Uterus (tissue), 4 donors: ENCODE measurements around the gene NLN. TPM values are rescaled to one million over a fixed set of nuclear protein-coding genes. Genes with fewer than 3 reads are reported as not detected.
"Not testable (repeated sequence)": the region's sequence is repeated elsewhere in the genome, so short reads cannot be mapped to it uniquely, and the experiment has no call there.

ENCODE experiments used
- DNase-seq, 2 donors: peaks; one replicate each; pipeline ENCODE4 v3.0.0-alpha.2; 2019 to 2020
- H3K27ac ChIP-seq, 2 donors: fragments of 200-600 bp; sonication (generic); 1 replicate in 1 of 2; 2 replicates in 1 of 2; pipeline ENCODE4 v1.5.1; 2016 to 2018
- H3K27me3 ChIP-seq, 2 donors: fragments of 200-600 bp; sonication (generic); one replicate each; pipeline ENCODE4 v1.5.1; 2018 to 2019; ENCODE audit warnings: control low read depth in 1 of 2
- H3K36me3 ChIP-seq, 2 donors: fragments of 200-600 bp; sonication (generic); one replicate each; pipeline ENCODE4 v1.5.1; 2019; ENCODE audit warnings: control low read depth in 1 of 2
- H3K4me1 ChIP-seq, 2 donors: fragments of 200-600 bp; sonication (generic); one replicate each; pipeline ENCODE4 v1.5.1; 2018 to 2019; ENCODE audit warnings: control low read depth in 1 of 2
- H3K4me3 ChIP-seq, 2 donors: fragments of 200-600 bp; sonication (generic); 1 replicate in 1 of 2; 2 replicates in 1 of 2; pipeline ENCODE4 v1.5.1; 2018 to 2019; ENCODE audit warnings: mild to moderate bottlenecking in 1 of 2
- H3K9me3 ChIP-seq, 2 donors: fragments of 200-600 bp; sonication (generic); one replicate each; pipeline ENCODE4 v1.5.1; 2019; ENCODE audit warnings: control low read depth in 1 of 2
- POLR2A ChIP-seq, 2 donors: fragments of 450-650 bp; IDR thresholded peaks; one replicate each; pipeline ENCODE4 v1.6.1; 2016; ENCODE audit warnings: antibody characterized with exemption in 2 of 2, mild to moderate bottlenecking in 1 of 2, moderate library complexity in 1 of 2
- intact Hi-C: fragments of 100-400 bp; cut with DNase I; formaldehyde crosslinking; loops from one replicate; pipeline ENCODE4 v1.15.1; 2023; ENCODE audit warnings: low total_unique reads
- total RNA-seq, 4 donors: library from RNA; depleted of rRNA in 3 of 4; stranded (reverse); fragments of >200 nt in 3 of 4; gene quantifications; one replicate each; pipeline versions ENCODE4 v1.1.0 to v1.2.4, GENCODE V29; 2014 to 2023
- TF ChIP-seq, protein P1 (sequence below), 4 experiments: fragments of 200-600 bp in 2 of 4; fragments of 450-650 bp in 2 of 4; sonication (generic) in 2 of 4; IDR thresholded peaks; one replicate each; pipeline ENCODE4 v1.5.1; 2016 to 2019; ENCODE audit warnings: antibody characterized with exemption in 4 of 4, mild to moderate bottlenecking in 2 of 4, moderate library complexity in 1 of 4
- donor health status: DM: yes; HTN: yes; CAD: no.

The NLN gene
- total RNA-seq, 4 donors from 2014 or later, result 4.4 to 34.9 (median 9.8) TPM

DNA sequence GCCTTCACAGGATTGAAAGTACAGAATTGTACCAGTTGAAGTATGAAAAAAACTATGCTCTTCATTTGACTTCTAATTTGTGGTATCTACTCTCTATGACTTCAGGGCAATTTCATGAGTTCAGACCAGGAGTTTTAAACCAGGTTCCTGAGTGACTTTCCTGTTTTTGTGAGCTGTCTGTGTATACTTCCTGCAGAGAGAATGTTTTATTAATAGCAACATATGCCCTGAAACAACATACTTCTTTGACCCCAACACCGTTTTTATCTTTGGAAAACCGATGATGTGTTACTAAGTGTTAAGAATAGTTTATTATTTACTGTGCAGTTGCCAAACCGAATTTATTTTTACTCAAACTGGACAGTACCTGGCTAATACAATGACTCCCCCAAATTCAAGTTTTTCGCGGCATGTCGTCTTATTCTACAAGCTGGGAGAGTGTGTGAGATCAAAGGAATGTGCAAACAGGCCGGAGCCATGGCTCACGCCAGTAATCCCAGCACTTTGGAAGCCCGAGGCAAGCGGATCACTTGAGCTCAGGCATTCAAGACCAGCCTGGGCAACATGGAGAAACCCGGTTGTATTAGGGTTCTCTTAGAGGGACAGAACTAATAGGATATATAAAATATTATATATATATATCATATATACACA, 145.7 kb downstream of the NLN start:
- no peak for TF ChIP-seq POLR2A (IDR thresholded peaks at IDR 0.05)
- TF ChIP-seq, protein P1, sequence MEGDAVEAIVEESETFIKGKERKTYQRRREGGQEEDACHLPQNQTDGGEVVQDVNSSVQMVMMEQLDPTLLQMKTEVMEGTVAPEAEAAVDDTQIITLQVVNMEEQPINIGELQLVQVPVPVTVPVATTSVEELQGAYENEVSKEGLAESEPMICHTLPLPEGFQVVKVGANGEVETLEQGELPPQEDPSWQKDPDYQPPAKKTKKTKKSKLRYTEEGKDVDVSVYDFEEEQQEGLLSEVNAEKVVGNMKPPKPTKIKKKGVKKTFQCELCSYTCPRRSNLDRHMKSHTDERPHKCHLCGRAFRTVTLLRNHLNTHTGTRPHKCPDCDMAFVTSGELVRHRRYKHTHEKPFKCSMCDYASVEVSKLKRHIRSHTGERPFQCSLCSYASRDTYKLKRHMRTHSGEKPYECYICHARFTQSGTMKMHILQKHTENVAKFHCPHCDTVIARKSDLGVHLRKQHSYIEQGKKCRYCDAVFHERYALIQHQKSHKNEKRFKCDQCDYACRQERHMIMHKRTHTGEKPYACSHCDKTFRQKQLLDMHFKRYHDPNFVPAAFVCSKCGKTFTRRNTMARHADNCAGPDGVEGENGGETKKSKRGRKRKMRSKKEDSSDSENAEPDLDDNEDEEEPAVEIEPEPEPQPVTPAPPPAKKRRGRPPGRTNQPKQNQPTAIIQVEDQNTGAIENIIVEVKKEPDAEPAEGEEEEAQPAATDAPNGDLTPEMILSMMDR (IDR thresholded peaks at IDR 0.05), result no peak
- intact Hi-C loops, result no loop called here
- no peak for DNase-seq
- Histone ChIP-seq H3K9me3 (no peaks in the 10 kb centered on the region), H3K27ac (no peak overlapping the region), H3K36me3 (no peaks in the 10 kb centered on the region), H3K4me1 (no peaks in the 10 kb centered on the region), H3K27me3 (no peaks in the 10 kb centered on the region), H3K4me3 (no peak overlapping the region)

DNA sequence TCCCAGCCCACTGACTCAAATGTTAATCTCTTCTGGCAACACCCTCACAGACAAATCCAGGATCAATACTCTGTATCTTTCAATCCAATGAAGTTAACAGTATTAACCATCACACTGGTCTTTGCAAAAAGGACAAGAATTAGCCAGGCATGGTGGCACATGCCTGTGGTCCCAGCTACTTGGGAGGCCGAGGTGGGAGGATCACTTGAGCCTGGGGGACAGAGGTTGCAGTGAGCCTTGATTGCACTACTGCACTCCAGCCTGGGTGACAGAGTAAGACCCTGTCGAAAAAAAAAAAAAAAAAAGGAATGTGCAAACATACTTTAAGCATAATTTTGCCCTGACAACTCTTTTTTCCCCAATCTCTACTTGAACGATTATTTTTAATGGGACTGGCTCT, 146.5 kb downstream of the NLN start:
- no peaks in the 10 kb centered on the region for H3K4me1 ChIP-seq
- no peak for DNase-seq
- no peak overlapping the region for H3K27ac ChIP-seq
- H3K4me3 ChIP-seq, result no peak overlapping the region
- intact Hi-C loops, result no loop called here
- no peaks in the 10 kb centered on the region for H3K9me3 ChIP-seq
- H3K36me3 ChIP-seq, result no peaks in the 10 kb centered on the region
- TF ChIP-seq, protein P1 (IDR thresholded peaks at IDR 0.05), result no peak
- TF ChIP-seq POLR2A (IDR thresholded peaks at IDR 0.05), result no peak
- no peaks in the 10 kb centered on the region for H3K27me3 ChIP-seq

DNA sequence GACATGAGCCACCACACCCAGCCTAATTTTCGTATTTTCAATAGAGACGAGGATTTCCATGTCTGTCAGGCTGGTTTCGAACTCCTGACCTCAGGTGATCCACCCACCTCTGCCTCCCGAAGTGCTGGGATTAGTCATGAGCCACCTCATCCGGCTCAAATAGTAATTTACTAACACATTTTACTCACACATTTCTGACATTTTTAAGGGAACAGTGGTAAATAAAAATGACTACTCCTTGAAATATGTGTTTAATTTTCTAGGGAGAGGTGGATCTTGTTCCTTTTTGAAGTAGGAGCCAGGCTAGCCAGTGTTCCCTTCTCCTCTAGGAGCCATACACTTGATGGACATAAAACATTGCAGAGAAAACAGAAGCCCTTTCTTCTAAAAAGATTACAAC, 149.2 kb downstream of the NLN start:
- Histone ChIP-seq H3K36me3 (no peaks in the 10 kb centered on the region), H3K27ac (no peak overlapping the region), H3K4me1 (no peaks in the 10 kb centered on the region), H3K4me3 (no peak overlapping the region), H3K9me3 (no peaks in the 10 kb centered on the region), H3K27me3 (no peaks in the 10 kb centered on the region)
- TF ChIP-seq, protein P1 (IDR thresholded peaks at IDR 0.05), result no peak
- TF ChIP-seq POLR2A (IDR thresholded peaks at IDR 0.05), result no peak
- intact Hi-C loops, result no loop called here
- no peak for DNase-seq

DNA sequence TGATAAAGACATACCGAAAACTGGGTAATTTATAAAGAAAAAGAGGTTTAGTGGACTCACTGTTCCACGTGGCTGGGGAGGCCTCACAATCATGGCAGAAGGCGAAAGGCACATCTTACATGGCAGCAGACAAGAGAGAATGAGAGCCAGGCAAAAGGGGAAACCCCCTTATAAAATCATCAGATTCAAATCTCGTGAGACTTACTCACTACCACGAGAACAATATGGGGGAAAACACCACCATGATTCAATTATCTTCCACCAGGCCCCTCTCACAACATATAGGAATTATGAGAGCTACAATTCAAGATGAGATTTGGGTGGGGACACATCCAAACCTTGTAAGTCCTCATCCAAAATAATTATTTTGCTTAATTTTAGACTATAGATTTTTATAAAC, 149.8 kb downstream of the NLN start:
- DNase-seq, H3K4me3 ChIP-seq, H3K27ac ChIP-seq, intact Hi-C loops, H3K27me3 ChIP-seq, H3K36me3 ChIP-seq, H3K9me3 ChIP-seq, H3K4me1 ChIP-seq: not testable (repeated sequence)

DNA sequence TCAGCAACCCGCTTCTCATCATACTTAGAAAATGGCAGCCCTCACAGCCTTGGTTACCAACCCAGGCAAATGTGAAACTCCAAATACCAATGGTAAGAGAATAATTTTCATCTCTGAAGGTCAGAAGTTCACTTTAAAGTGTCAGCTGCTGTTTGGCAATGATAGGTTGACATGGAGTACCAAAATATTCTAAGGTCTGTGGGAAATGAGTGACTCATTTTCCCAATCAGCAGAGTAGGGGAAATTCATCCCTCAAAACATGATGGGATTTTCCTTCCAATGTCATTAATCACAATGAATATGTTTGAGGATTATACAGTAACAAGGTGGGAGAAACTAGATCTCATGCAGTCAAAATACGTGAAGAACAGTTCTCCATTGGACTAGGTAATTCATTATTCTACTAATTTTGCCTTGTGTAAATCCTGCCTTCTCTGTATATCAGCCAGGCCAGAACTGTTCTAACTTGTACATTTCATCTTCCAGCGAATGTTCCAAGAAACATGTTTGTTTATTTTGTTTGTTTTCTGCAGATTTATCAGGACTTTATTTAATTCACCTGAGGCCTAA, 151.3 kb downstream of the NLN start:
- Histone ChIP-seq H3K27ac (no peak overlapping the region), H3K4me3 (no peak overlapping the region), H3K36me3 (no peaks in the 10 kb centered on the region), H3K9me3 (no peaks in the 10 kb centered on the region), H3K4me1 (no peaks in the 10 kb centered on the region), H3K27me3 (no peaks in the 10 kb centered on the region)
- intact Hi-C loops, result no loop called here
- no peak for TF ChIP-seq POLR2A (IDR thresholded peaks at IDR 0.05)
- TF ChIP-seq, protein P1 (IDR thresholded peaks at IDR 0.05), result no peak
- no peak for DNase-seq
